Measurements from ENCODE around the gene RAPGEF5. TPM values are rescaled to one million over a fixed set of nuclear protein-coding genes. Genes with fewer than 3 reads are reported as not detected.

RAPGEF5 gene
- total and polyA plus RNA-seq, 8 donors: 1.5 to 190 (median 12.7) TPM

GRCh38 chr7:22125436-22125835 is 231.5 kb downstream of the RAPGEF5 start:
- H3K27me3 ChIP-seq: no peaks in the 10 kb centered on the region
- WGBS, 5 donors: 81 to 89% (median 82%) methylated on average over 6 of the region's 6 CpGs
- H3K4me1 ChIP-seq: peaks cover 0 to 18% (median 7%) of the 10 kb centered on the region in 4 donors
- no peaks in the 10 kb centered on the region for H3K9me3 ChIP-seq
- H3K4me3 ChIP-seq: no peak overlapping the region
- DNase-seq: no peak
- H3K36me3 ChIP-seq: peaks cover 0 to 21% (median 4%) of the 10 kb centered on the region in 4 donors
- TF ChIP-seq, protein P1, sequence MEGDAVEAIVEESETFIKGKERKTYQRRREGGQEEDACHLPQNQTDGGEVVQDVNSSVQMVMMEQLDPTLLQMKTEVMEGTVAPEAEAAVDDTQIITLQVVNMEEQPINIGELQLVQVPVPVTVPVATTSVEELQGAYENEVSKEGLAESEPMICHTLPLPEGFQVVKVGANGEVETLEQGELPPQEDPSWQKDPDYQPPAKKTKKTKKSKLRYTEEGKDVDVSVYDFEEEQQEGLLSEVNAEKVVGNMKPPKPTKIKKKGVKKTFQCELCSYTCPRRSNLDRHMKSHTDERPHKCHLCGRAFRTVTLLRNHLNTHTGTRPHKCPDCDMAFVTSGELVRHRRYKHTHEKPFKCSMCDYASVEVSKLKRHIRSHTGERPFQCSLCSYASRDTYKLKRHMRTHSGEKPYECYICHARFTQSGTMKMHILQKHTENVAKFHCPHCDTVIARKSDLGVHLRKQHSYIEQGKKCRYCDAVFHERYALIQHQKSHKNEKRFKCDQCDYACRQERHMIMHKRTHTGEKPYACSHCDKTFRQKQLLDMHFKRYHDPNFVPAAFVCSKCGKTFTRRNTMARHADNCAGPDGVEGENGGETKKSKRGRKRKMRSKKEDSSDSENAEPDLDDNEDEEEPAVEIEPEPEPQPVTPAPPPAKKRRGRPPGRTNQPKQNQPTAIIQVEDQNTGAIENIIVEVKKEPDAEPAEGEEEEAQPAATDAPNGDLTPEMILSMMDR (IDR thresholded peaks at IDR 0.05): no peak
- TF ChIP-seq EP300 (IDR thresholded peaks at IDR 0.05): no peak
- H3K27ac ChIP-seq: no peak overlapping the region
- intact Hi-C loops (cut with DNase I; ENCODE audit: low total_unique reads): no loop called here

- Histone ChIP-seq H3K4me1 (peaks cover 0 to 18% (median 7%) of the 10 kb centered on the region in 4 donors), H3K27ac (no peak overlapping the region), H3K9me3 (no peaks in the 10 kb centered on the region), H3K4me3 (no peak overlapping the region), H3K36me3 (peaks cover 0 to 20% (median 1%) of the 10 kb centered on the region in 4 donors), H3K27me3 (no peaks in the 10 kb centered on the region)
- no peak for DNase-seq
- intact Hi-C loops (cut with DNase I; ENCODE audit: low total_unique reads): no loop called here
- 59 to 80% (median 72%) methylated on average over 3 of the region's 3 CpGs for WGBS, 5 donors
- TF ChIP-seq, protein P1 (IDR thresholded peaks at IDR 0.05): no peak
- no peak for TF ChIP-seq POLR2A (IDR thresholded peaks at IDR 0.05)
- TF ChIP-seq EP300 (IDR thresholded peaks at IDR 0.05): no peak
- no peak for TF ChIP-seq POLR2AphosphoS5 (IDR thresholded peaks at IDR 0.05)
These were observed 232.0 kb downstream of the RAPGEF5 start for GRCh38 chr7:22124941-22125340.

- intact Hi-C loops (cut with DNase I; ENCODE audit: low total_unique reads): no loop called here
- H3K9me3 ChIP-seq: no peaks in the 10 kb centered on the region
- H3K27me3 ChIP-seq: no peaks in the 10 kb centered on the region
- H3K27ac ChIP-seq: no peak overlapping the region
- peaks cover 0 to 18% (median 7%) of the 10 kb centered on the region in 4 donors for H3K4me1 ChIP-seq
- peaks cover 0 to 19% (median 0%) of the 10 kb centered on the region in 4 donors for H3K36me3 ChIP-seq
- TF ChIP-seq, protein P1 (IDR thresholded peaks at IDR 0.05): no peak
- no peak for TF ChIP-seq POLR2A (IDR thresholded peaks at IDR 0.05)
- TF ChIP-seq POLR2AphosphoS5 (IDR thresholded peaks at IDR 0.05): no peak
- no peak for TF ChIP-seq EP300 (IDR thresholded peaks at IDR 0.05)
- H3K4me3 ChIP-seq: no peak overlapping the region
- peak in 1 of 2 donors; percentile 87 for DNase-seq
- 13 to 38% (median 20%) methylated on average over 5 of the region's 5 CpGs for WGBS, 5 donors
These were observed 233.8 kb downstream of the RAPGEF5 start for GRCh38 chr7:22123139-22123538.

DNA sequence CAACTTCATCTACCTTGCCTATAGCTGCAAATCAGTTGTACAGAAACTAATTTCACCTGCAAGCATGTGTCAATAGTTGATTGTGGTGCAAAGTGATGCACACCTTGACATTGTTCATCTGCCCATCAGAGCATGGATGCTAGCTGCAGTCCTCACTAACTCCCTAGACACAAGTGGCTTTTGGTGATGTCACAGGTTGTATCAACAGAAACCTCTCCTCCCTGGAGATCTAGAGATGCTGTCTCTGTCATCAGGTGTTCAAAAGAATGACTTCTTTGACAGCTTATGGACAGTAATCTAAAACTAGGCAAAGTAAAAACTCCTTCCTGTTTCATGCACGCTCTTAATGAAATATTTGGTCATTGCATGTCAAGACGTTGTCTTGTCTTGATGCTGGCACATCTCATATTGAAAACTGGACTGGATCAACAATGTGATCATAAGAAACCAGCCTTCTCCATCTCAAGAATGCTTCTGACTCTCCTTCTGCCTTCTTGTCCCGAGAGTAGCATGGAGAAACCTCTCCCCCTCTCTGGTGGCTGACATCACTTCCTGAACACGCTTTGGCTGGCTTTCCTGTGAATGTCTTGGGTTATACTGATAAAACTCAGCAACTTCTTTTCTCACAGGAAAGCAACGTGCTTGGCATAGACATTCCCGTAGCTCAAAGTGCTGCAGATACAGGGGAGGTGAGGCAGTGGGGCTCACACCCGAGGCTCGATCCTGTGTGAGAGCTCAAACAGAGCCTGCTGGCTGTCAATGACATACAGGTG is 235.1 kb downstream of the RAPGEF5 start:
- H3K4me1 ChIP-seq: peaks cover 0 to 18% (median 7%) of the 10 kb centered on the region in 4 donors
- peaks cover 0 to 19% (median 0%) of the 10 kb centered on the region in 4 donors for H3K36me3 ChIP-seq
- peak in 1 of 2 donors; percentile 51 for DNase-seq
- peak overlapping the region in 2 of 5 donors; percentile 16 to 35 for H3K27ac ChIP-seq
- 43 to 51% (median 48%) methylated on average over 8 of the region's 8 CpGs for WGBS, 5 donors
- no peaks in the 10 kb centered on the region for H3K27me3 ChIP-seq
- TF ChIP-seq EP300 (IDR thresholded peaks at IDR 0.05): no peak
- no peak for TF ChIP-seq POLR2AphosphoS5 (IDR thresholded peaks at IDR 0.05)
- TF ChIP-seq POLR2A (IDR thresholded peaks at IDR 0.05): no peak
- TF ChIP-seq, protein P1 (IDR thresholded peaks at IDR 0.05): no peak
- H3K9me3 ChIP-seq: no peaks in the 10 kb centered on the region
- intact Hi-C loops (cut with DNase I; ENCODE audit: low total_unique reads): no loop called here
- H3K4me3 ChIP-seq: no peak overlapping the region

All from stomach (tissue), 9 donors.